NCI-H2227 (cell line): ENCODE results near the gene DNAAF5.

Experiments
- DNase-seq: peaks from one replicate; lab custom pipeline; 2025; ENCODE audit not compliant: unreplicated experiment; lab: John Stamatoyannopoulos, UW

The DNAAF5 gene

GRCh38 chr7:763762-764161 lies 37.3 kb downstream of the DNAAF5 start:
- DNase-seq, result no peak

- DNase-seq, result no peak
These were observed 38.9 kb downstream of the DNAAF5 start for GRCh38 chr7:765383-765782.

GRCh38 chr7:767580-767940 lies 41.1 kb downstream of the DNAAF5 start:
- peak; percentile 92 for DNase-seq

- peak; percentile 94 for DNase-seq
These were observed 41.6 kb downstream of the DNAAF5 start for GRCh38 chr7:767941-768731.

- DNase-seq, result peak; percentile 43
These were observed 42.5 kb downstream of the DNAAF5 start for GRCh38 chr7:768881-769504.

GRCh38 chr7:770336-770735 lies 43.8 kb downstream of the DNAAF5 start:
- DNase-seq, result no peak

GRCh38 chr7:770741-771166 lies 44.3 kb downstream of the DNAAF5 start:
- DNase-seq, result no peak

- no peak for DNase-seq
These were observed 44.9 kb downstream of the DNAAF5 start for GRCh38 chr7:771234-772004.

- no peak for DNase-seq
These were observed 45.5 kb downstream of the DNAAF5 start for GRCh38 chr7:772005-772294.

- no peak for DNase-seq
These were observed 45.9 kb downstream of the DNAAF5 start for GRCh38 chr7:772392-772791.

GRCh38 chr7:772861-773621 lies 46.5 kb downstream of the DNAAF5 start:
- no peak for DNase-seq

GRCh38 chr7:773622-773915 lies 47.1 kb downstream of the DNAAF5 start:
- no peak for DNase-seq

GRCh38 chr7:774161-775109 lies 47.9 kb downstream of the DNAAF5 start:
- no peak for DNase-seq

- no peak for DNase-seq
These were observed 49.9 kb downstream of the DNAAF5 start for GRCh38 chr7:776381-776780.

GRCh38 chr7:776992-777727 lies 50.7 kb downstream of the DNAAF5 start:
- no peak for DNase-seq

- no peak for DNase-seq
These were observed 51.2 kb downstream of the DNAAF5 start for GRCh38 chr7:777728-778078.

GRCh38 chr7:778271-778967 lies 51.9 kb downstream of the DNAAF5 start:
- DNase-seq, result no peak

- no peak for DNase-seq
These were observed 52.5 kb downstream of the DNAAF5 start for GRCh38 chr7:778968-779451.

GRCh38 chr7:779480-779879 lies 53.0 kb downstream of the DNAAF5 start:
- DNase-seq, result no peak
